Smooth muscle cell (in vitro differentiated cells): ENCODE results near the gene POC1A. TPM values are rescaled to one million over a fixed set of nuclear protein-coding genes. Genes with fewer than 3 reads are reported as not detected.

ENCODE experiments used
- DNase-seq: peaks from one replicate; lab custom pipeline; 2025; ENCODE audit not compliant: unreplicated experiment; lab: John Stamatoyannopoulos, UW
- H2AFZ ChIP-seq: fragments of 200-600 bp; sonication (generic); 2 replicates; pipeline ENCODE4 v1.6.0; 2016; ENCODE audit warnings: antibody characterized with exemption, low read depth, mild to moderate bottlenecking
- H3F3A ChIP-seq: fragments of 200-600 bp; sonication (generic); 2 replicates; pipeline ENCODE4 v1.6.0; 2017; ENCODE audit warnings: antibody characterized with exemption, low read depth
- H3K27ac ChIP-seq: fragments of 200-600 bp; sonication (generic); 2 replicates; pipeline ENCODE4 v1.5.1; 2016; ENCODE audit warnings: low read depth, mild to moderate bottlenecking
- H3K27me3 ChIP-seq: fragments of 200-600 bp; sonication (generic); 2 replicates; pipeline ENCODE4 v1.6.1; 2016; ENCODE audit warnings: low read depth, mild to moderate bottlenecking
- H3K36me3 ChIP-seq: fragments of 200-600 bp; sonication (generic); 2 replicates; pipeline ENCODE4 v1.5.1; 2016; ENCODE audit warnings: low read depth
- H3K4me1 ChIP-seq: fragments of 200-600 bp; sonication (generic); 2 replicates; pipeline ENCODE4 v1.5.1; 2016; ENCODE audit warnings: low read depth
- H3K4me2 ChIP-seq: fragments of 200-600 bp; sonication (generic); 2 replicates; pipeline ENCODE4 v1.6.0; 2016; ENCODE audit warnings: mild to moderate bottlenecking
- H3K4me3 ChIP-seq: fragments of 200-600 bp; sonication (generic); 2 replicates; pipeline ENCODE4 v1.5.1; 2016; ENCODE audit warnings: mild to moderate bottlenecking
- H3K79me2 ChIP-seq: fragments of 200-600 bp; sonication (generic); 2 replicates; pipeline ENCODE4 v1.6.0; 2016; ENCODE audit warnings: low read depth, mild to moderate bottlenecking
- H3K9ac ChIP-seq: fragments of 200-600 bp; sonication (generic); 2 replicates; pipeline ENCODE4 v1.6.0; 2016; ENCODE audit warnings: low read depth
- H3K9me3 ChIP-seq: fragments of 200-600 bp; sonication (generic); replicated peaks from 2 replicates; pipeline ENCODE4 v1.5.1; 2016; ENCODE audit warnings: low read depth
- H4K20me1 ChIP-seq: fragments of 200-600 bp; sonication (generic); 2 replicates; pipeline ENCODE4 v1.6.0; 2016; ENCODE audit warnings: low read depth
- CTCF ChIP-seq: fragments of 200-600 bp; sonication (generic); IDR thresholded peaks from 2 replicates; pipeline ENCODE4 v1.5.1; 2017; ENCODE audit warnings: borderline replicate concordance, mild to moderate bottlenecking, antibody characterized with exemption; ENCODE audit not compliant: insufficient read depth, poor library complexity, severe bottlenecking
- WGBS: methylation state at CpG from one replicate; pipeline ENCODE4 v1.1.7; 2016; ENCODE audit warnings: low lambda C conversion rate; 5-methylcytosine and 5-hydroxymethylcytosine counted together
- polyA plus RNA-seq: library from polyadenylated mRNA; unstranded; fragments of >200 nt; fragmentation: Nextera tagmentation; extraction: Ambion mirVana; gene quantifications from 2 replicates; pipeline ENCODE4 v1.2.1, GENCODE V29; 2016
- total RNA-seq: library from RNA; depleted of rRNA; stranded (reverse); fragments of >200 nt; gene quantifications from 2 replicates; pipeline ENCODE4 v1.2.3, GENCODE V29; 2014

POC1A gene
- total and polyA plus RNA-seq, 2 experiments from 2014 or later = 1.8 to 7.9 TPM

- Histone ChIP-seq H3K9me3 (no peaks in the 10 kb centered on the region), H3K27ac (no peak overlapping the region), H3K4me1 (no peaks in the 10 kb centered on the region), H3F3A (peaks cover 15% of the 10 kb centered on the region), H3K4me2 (no peak overlapping the region), H4K20me1 (no peaks in the 10 kb centered on the region), H3K9ac (no peak overlapping the region), H3K79me2 (no peaks in the 10 kb centered on the region), H3K4me3 (no peak overlapping the region), H3K27me3 (no peaks in the 10 kb centered on the region), H3K36me3 (no peaks in the 10 kb centered on the region), H2AFZ (no peak overlapping the region)
- WGBS = 88% methylated on average over 21 of the region's 21 CpGs
- TF ChIP-seq CTCF = no peak
- no peak for DNase-seq
Observed at GRCh38 chr3:52080830-52081719, 73.1 kb downstream of the POC1A start.

GRCh38 chr3:52079958-52080357, 74.3 kb downstream of the POC1A start:
- Histone ChIP-seq H3F3A (peaks cover 15% of the 10 kb centered on the region), H2AFZ (no peak overlapping the region), H3K36me3 (no peaks in the 10 kb centered on the region), H3K9ac (no peak overlapping the region), H3K4me2 (no peak overlapping the region), H3K79me2 (no peaks in the 10 kb centered on the region), H3K4me3 (no peak overlapping the region), H4K20me1 (no peaks in the 10 kb centered on the region), H3K27ac (no peak overlapping the region), H3K27me3 (no peaks in the 10 kb centered on the region), H3K4me1 (no peaks in the 10 kb centered on the region), H3K9me3 (no peaks in the 10 kb centered on the region)
- WGBS = 98% methylated on average over 5 of the region's 5 CpGs
- no peak for TF ChIP-seq CTCF
- DNase-seq = no peak

GRCh38 chr3:52078781-52079560, 75.3 kb downstream of the POC1A start:
- Histone ChIP-seq H3K27me3 (no peaks in the 10 kb centered on the region), H4K20me1 (no peaks in the 10 kb centered on the region), H3K4me2 (no peak overlapping the region), H2AFZ (no peak overlapping the region), H3K4me1 (no peaks in the 10 kb centered on the region), H3F3A (peaks cover 15% of the 10 kb centered on the region), H3K79me2 (no peaks in the 10 kb centered on the region), H3K36me3 (no peaks in the 10 kb centered on the region), H3K9me3 (no peaks in the 10 kb centered on the region), H3K4me3 (no peak overlapping the region), H3K9ac (no peak overlapping the region), H3K27ac (no peak overlapping the region)
- no peak for TF ChIP-seq CTCF
- 90% methylated on average over 19 of the region's 19 CpGs for WGBS
- DNase-seq = no peak
